Stimulated activated CD4-positive, alpha-beta T cell treated with anti-CD3 and anti-CD28 coated beads, Interleukin-12 subunit alpha, Interleukin-12 subunit beta, amount 100 ng/mL, for 4 hours (primary cell): ENCODE data around the gene CCDC187.

Source experiments
- DNase-seq: peaks from one replicate; pipeline ENCODE4 v3.0.0-alpha.2; 2020

CCDC187 gene

GRCh38 chr9:136311051-136312008 lies 7.4 kb upstream of the CCDC187 start:
- DNase-seq: no peak

- DNase-seq: no peak
Observed at GRCh38 chr9:136310273-136311030, 6.6 kb upstream of the CCDC187 start.

DNA sequence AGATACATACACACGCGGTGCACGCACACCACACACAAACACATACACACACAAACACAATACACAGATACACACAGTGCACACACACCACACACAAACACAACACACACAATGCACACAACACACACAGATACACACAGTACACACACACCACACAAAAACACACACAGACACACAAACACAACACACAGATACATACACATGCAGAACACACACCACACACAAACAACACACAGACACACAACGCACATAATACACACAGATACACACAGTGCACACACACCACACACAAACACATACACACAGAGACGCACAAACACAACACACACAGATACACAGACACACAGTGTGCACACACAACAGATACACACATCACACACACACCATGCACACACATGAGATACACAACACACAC lies 5.9 kb upstream of the CCDC187 start:
- DNase-seq: no peak

GRCh38 chr9:136309101-136309801 lies 5.4 kb upstream of the CCDC187 start:
- no peak for DNase-seq

- no peak for DNase-seq
Observed at GRCh38 chr9:136308702-136309053, 4.8 kb upstream of the CCDC187 start.

GRCh38 chr9:136308006-136308701 lies 4.3 kb upstream of the CCDC187 start:
- DNase-seq: no peak

GRCh38 chr9:136307215-136307750 lies 3.4 kb upstream of the CCDC187 start:
- no peak for DNase-seq

- no peak for DNase-seq
Observed at GRCh38 chr9:136306211-136307208, 2.6 kb upstream of the CCDC187 start.

DNA sequence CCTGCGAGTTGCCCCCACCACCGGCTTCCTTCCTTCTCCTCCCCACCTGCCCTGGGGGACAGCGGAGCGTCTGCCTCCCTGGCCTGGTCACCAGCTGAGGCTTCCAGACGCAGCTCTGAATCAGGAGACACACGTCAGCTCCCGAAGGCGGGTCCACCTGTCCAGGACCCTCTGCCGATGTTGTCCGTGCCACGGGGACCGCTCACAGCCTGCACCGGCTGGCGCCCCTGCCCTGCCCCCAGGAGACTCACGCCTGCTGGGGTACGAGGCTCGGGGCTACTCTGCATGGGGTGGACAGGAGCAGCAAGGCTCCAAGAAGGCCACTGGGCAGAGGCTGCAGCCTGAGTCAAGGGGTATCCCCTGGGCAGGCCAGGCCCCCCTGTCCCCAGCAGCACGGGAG lies 1.9 kb upstream of the CCDC187 start:
- DNase-seq: no peak

GRCh38 chr9:136304981-136305380 lies 1.1 kb upstream of the CCDC187 start:
- DNase-seq: no peak

- no peak for DNase-seq
Observed at GRCh38 chr9:136304456-136304855, 562 bp upstream of the CCDC187 start.

- DNase-seq: no peak
Observed at GRCh38 chr9:136303066-136303824, 649 bp downstream of the CCDC187 start.

DNA sequence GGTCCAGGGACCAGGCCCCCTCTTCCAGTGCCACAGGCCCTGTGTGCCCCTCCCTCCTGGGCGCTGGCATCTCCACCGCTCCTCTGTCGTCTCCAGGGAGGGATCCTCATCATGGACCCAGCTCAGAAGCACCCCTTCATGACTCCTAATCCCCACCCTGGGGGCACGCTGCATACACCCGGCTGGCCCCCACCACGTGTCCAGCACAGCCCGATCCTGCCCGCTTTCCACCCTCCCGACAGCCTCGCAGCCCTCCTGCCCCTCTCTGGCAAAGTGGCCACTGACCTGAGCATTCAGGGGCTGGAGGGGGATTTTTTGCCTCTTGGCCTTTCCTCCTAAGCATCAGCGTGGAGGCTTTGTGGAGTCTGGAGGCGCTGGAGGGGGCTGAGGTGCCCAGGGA lies 1.4 kb downstream of the CCDC187 start:
- DNase-seq: no peak

DNA sequence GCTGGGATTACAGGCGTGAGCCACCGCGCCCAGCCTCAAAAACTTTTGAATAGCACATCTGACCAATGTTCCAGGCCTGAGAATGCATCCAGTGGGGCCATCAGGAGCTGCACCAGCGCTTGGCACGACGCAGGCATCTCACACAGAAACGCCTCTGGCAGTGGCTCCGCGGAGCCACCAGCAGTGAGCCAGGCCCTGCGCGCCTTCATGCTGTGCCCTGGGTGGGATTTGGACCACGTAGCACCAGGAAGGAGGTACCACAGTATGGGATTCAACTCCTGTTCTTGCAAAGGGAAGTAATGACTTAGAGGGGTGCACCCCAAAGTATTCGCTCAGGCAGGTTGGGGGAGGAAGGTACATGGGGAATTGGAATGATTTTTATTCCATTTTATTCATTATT lies 3.0 kb downstream of the CCDC187 start:
- DNase-seq: no peak

DNA sequence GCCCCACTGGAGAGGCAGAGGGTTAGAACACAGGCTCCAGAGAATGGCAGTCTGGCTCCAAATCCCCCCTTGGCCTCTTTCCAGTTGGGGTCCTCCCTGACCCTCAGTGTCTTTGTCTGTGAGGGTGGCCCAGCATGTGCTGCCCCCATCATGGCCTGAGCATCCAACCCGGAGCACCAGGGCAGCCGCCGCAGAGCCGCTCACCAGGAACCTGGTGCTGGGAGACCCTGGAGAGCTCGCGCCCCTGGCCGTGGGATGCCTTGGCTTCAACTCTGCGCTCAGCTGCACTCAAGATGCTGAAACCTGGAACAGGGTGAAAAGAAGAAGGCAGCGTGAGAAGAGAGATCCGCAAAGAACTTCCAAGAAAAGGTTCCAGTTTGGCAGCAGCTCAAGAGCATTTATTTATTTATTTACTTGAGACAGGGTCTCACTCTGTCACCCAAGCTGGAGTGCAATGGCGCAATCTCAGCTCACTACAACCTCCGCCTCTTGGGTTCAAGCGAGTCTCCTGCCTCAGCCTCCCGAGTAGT lies 3.8 kb downstream of the CCDC187 start:
- DNase-seq: no peak

- no peak for DNase-seq
Observed at GRCh38 chr9:136299541-136299940, 4.4 kb downstream of the CCDC187 start.

DNA sequence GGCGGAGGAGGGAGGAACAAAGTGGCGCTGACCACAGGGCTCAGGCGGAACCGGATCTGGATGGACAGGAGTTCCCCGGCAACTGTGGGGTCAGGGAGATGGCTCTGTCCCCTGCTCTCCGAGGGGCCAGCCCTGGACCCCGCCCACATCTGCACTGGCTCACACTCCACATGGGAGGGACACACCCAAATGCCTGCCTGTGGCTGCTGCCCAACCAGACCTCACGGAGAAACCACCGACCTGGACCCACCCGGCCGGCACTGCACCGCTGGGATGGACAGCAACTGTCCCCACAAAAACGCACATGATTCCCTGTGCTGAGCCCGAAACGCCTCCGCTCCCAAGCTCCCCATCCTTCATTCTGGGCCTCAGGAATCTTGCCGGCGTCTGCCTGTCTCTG lies 4.8 kb downstream of the CCDC187 start:
- no peak for DNase-seq

- no peak for DNase-seq
Observed at GRCh38 chr9:136297766-136298735, 5.8 kb downstream of the CCDC187 start.
